K562 (cell line): ENCODE data around the gene RANBP6. TPM values are rescaled to one million over a fixed set of nuclear protein-coding genes. Genes with fewer than 3 reads are reported as not detected.
A peak's percentile ranks its signal among the peaks of the same experiment; 100 is the strongest.

ENCODE experiments used
- CBX5 ChIP-seq: IDR thresholded peaks from 2 replicates; pipeline ENCODE4 v1.6.1; 2014; ENCODE audit warnings: low read depth, borderline replicate concordance
- DDX20 ChIP-seq: fragments of 450-650 bp; IDR thresholded peaks from 2 replicates; pipeline ENCODE4 v1.6.1; 2016; ENCODE audit warnings: missing genetic modification characterization, low read depth, mild to moderate bottlenecking, missing compliant biosample characterization, moderate library complexity
- EHMT2 ChIP-seq: fragments of 450-650 bp; IDR thresholded peaks from 2 replicates; pipeline ENCODE4 v1.6.1; 2018; ENCODE audit warnings: antibody characterized with exemption
- ESRRA ChIP-seq: fragments of 450-650 bp; IDR thresholded peaks from 2 replicates; pipeline ENCODE4 v1.6.1; 2014; ENCODE audit warnings: low read depth, mild to moderate bottlenecking, moderate library complexity, borderline replicate concordance
- KHSRP ChIP-seq: fragments of 450-650 bp; IDR thresholded peaks from 2 replicates; pipeline ENCODE4 v1.6.1; 2017
- KLF1 ChIP-seq: fragments of 450-650 bp; IDR thresholded peaks from 2 replicates; pipeline ENCODE4 v1.6.1; 2016; ENCODE audit warnings: missing genetic modification characterization, missing compliant biosample characterization
- MAZ ChIP-seq, 2 experiments: fragments of 450-650 bp in 1 of 2; sonication (generic) in 1 of 2; formaldehyde crosslinking; IDR thresholded peaks in 1 of 2; conservative IDR thresholded peaks in 1 of 2; 2 replicates each; pipeline versions ENCODE4 v1.4.0 to v1.5.0; 2020; ENCODE audit warnings: mild to moderate bottlenecking in 1 of 2, missing genetic modification reagents in 1 of 2
- MBD2 ChIP-seq: sonication (generic); IDR thresholded peaks from 2 replicates; pipeline ENCODE4 v1.6.1; 2016; ENCODE audit warnings: low read depth, borderline replicate concordance
- MTA1 ChIP-seq: fragments of 450-650 bp; IDR thresholded peaks from 2 replicates; pipeline ENCODE4 v1.6.1; 2017; ENCODE audit warnings: borderline replicate concordance
- NFIX ChIP-seq: fragments of 250-450 bp; sonication (Bioruptor Pico); IDR thresholded peaks from 2 replicates; pipeline ENCODE4 v1.4.0; 2020; ENCODE audit warnings: low read depth, mild to moderate bottlenecking, moderate library complexity
- RHOXF2B ChIP-seq: fragments of 250-450 bp; sonication (Bioruptor Pico); conservative IDR thresholded peaks from 2 replicates; pipeline ENCODE4 v1.5.1; 2021
- SIN3A ChIP-seq, 2 experiments: fragments of 150-350 bp in 1 of 2; IDR thresholded peaks; 2 replicates each; pipeline ENCODE4 v1.6.1; 2011 to 2016; ENCODE audit warnings: borderline replicate concordance in 2 of 2, low read depth in 2 of 2, low read length in 2 of 2, mild to moderate bottlenecking in 2 of 2, moderate library complexity in 2 of 2; ENCODE audit not compliant: control insufficient read depth in 1 of 2
- TEAD2 ChIP-seq: fragments of 450-650 bp; IDR thresholded peaks from 2 replicates; pipeline ENCODE4 v1.6.1; 2016; ENCODE audit warnings: missing genetic modification characterization, control low read depth, missing compliant biosample characterization
- ZFX ChIP-seq: sonication (generic); formaldehyde crosslinking; IDR thresholded peaks from 2 replicates; pipeline ENCODE4 v1.8.0; 2022; ENCODE audit warnings: mild to moderate bottlenecking, missing genetic modification reagents, moderate library complexity
- ZNF133 ChIP-seq: fragments of 250-450 bp; sonication (Bioruptor Pico); IDR thresholded peaks from 2 replicates; pipeline ENCODE4 v1.4.0; 2020; ENCODE audit warnings: mild to moderate bottlenecking
- ZNF23 ChIP-seq: fragments of 250-450 bp; sonication (Bioruptor Pico); IDR thresholded peaks from 2 replicates; pipeline ENCODE4 v1.4.0; 2020; ENCODE audit warnings: mild to moderate bottlenecking
- ZNF239 ChIP-seq: fragments of 250-450 bp; sonication (Bioruptor Pico); IDR thresholded peaks from 2 replicates; pipeline ENCODE4 v1.4.0; 2020; ENCODE audit warnings: mild to moderate bottlenecking
- ZNF764 ChIP-seq: fragments of 250-450 bp; sonication (Bioruptor Pico); IDR thresholded peaks from 2 replicates; pipeline ENCODE4 v1.4.0; 2020; ENCODE audit warnings: low read depth, mild to moderate bottlenecking, moderate library complexity
- polyA plus RNA-seq, 8 experiments: library from polyadenylated mRNA; depleted of rRNA in 4 of 8; stranded (reverse) in 5 of 8; unstranded in 3 of 8; fragments of >200 nt; fragmentation: Nextera tagmentation in 2 of 8; fragmentation: Illumina TruSeq in 1 of 8; extraction: Ambion mirVana in 2 of 8; extraction: Trizol in 1 of 8; gene quantifications; 2 replicates each; pipeline versions ENCODE4 v1.2.1 to v1.2.3, GENCODE V29; 2011 to 2014; ENCODE audit warnings: inconsistent platforms in 1 of 8, missing spikeins in 1 of 8
- total RNA-seq, 7 experiments: library from RNA; depleted of rRNA in 6 of 7; stranded (reverse); fragments of >200 nt in 6 of 7; fragmentation: Illumina TruSeq in 2 of 7; extraction: Trizol in 2 of 7; gene quantifications; 2 replicates each; pipeline versions ENCODE4 v1.2.1 to v1.2.3, GENCODE V29; 2011 to 2021; ENCODE audit warnings: low replicate concordance in 1 of 7
- TF ChIP-seq, protein P1 (sequence below): fragments of 250-450 bp; sonication (Bioruptor Pico); IDR thresholded peaks from 2 replicates; pipeline ENCODE4 v1.8.0; 2022; ENCODE audit warnings: moderate library complexity, mild to moderate bottlenecking, inconsistent platforms
- TF ChIP-seq, protein P2 (sequence below): fragments of 250-450 bp; sonication (Bioruptor Pico); IDR thresholded peaks from 2 replicates; pipeline ENCODE4 v1.4.0; 2020; ENCODE audit warnings: mild to moderate bottlenecking, moderate library complexity
- TF ChIP-seq, protein P3 (sequence below): fragments of 250-450 bp; sonication (Bioruptor Pico); IDR thresholded peaks from 2 replicates; pipeline ENCODE4 v1.5.0; 2020; ENCODE audit warnings: mild to moderate bottlenecking
- TF ChIP-seq, protein P4 (sequence below): fragments of 450-650 bp; conservative IDR thresholded peaks from 2 replicates; pipeline ENCODE4 v1.6.1; 2016; ENCODE audit warnings: missing genetic modification characterization, low read depth, mild to moderate bottlenecking, control low read depth, missing compliant biosample characterization

Gene RANBP6
- total and polyA plus RNA-seq, 9 of the 15 experiments (the other 6 are each of a cell fraction or from before 2014, with no cell fraction given): 10.4 to 19.9 (median 11.5) TPM

DNA sequence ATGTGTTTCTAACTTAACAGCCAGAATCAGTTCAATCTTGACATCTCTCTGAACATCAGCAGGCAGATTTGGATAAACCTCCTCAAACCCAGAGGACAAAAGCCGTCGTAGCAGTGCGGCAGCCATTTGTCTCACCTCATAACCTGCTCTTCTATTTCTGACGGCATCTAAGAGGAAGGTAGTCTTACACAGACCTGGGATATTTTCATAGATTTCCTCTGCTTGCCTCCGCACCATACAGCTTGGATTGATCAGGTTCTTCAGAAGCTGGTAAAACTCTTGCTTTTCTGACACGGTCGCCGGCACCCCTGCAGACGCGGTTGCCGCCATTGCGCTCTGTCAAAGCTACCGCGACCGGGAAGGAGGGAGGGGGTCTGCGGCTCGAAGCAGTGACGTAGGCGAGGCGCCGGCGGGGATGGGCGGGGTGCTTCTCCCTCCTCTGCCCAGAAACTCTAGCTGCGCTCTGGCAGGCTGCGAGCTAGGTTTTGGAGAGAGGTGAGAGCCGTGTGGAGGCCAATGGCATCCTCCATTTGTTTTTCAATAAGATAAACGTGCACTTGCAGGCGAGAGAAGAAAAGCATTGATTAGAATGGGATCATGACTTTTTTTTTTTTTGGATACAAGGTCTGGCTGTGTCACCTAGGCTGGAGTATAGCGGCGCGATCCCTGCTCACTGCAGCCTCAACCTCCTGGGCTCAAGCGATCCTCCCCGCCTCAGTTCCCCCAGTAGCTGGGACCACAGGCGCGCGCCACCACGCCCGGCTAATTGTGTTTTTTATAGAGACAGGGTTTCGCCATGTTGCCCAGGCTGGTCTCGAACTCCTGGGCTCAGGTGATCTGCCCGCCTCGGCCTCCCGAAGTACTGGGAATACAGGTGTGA, at the start of gene RANBP6 (continued):
- TF ChIP-seq NFIX (CRISPR knock-in tag) (no peak), ZNF23 (no peak), ZNF764 (CRISPR knock-in tag) (no peak), SIN3A (IDR thresholded peaks at IDR 0.05; ENCODE audit: borderline replicate concordance in 2 of 2, control insufficient read depth in 1 of 2, low read depth in 2 of 2, low read length in 2 of 2) (0 out of 4 replicates have a peak, but pooled peaks of 1 of the 2 experiments have one; percentile 40), EHMT2 (no peak), DDX20 (tag) (no peak), ZFX (peak; percentile 67), KLF1 (tag) (no peak), ZNF133 (CRISPR knock-in tag) (no peak), MBD2 (peak; percentile 37; the same call in 1 of the 2 replicates), MTA1 (peak; percentile 99), ZNF239 (CRISPR knock-in tag) (no peak), RHOXF2B (CRISPR knock-in tag) (no peak), ESRRA (0 out of 2 replicates have a peak, but pooled peaks have one; percentile 26), TEAD2 (tag) (no peak), MAZ (CRISPR knock-in tag; conservative IDR thresholded peaks at IDR 0.05 in 1 of 2, IDR thresholded peaks at IDR 0.05 in 1 of 2) (peak; percentile 100), CBX5 (no peak), KHSRP (peak; percentile 82)
- TF ChIP-seq, protein P1, sequence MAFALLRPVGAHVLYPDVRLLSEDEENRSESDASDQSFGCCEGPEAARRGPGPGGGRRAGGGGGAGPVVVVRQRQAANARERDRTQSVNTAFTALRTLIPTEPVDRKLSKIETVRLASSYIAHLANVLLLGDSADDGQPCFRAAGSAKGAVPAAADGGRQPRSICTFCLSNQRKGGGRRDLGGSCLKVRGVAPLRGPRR (CRISPR knock-in tag): no peak
- TF ChIP-seq, protein P2, sequence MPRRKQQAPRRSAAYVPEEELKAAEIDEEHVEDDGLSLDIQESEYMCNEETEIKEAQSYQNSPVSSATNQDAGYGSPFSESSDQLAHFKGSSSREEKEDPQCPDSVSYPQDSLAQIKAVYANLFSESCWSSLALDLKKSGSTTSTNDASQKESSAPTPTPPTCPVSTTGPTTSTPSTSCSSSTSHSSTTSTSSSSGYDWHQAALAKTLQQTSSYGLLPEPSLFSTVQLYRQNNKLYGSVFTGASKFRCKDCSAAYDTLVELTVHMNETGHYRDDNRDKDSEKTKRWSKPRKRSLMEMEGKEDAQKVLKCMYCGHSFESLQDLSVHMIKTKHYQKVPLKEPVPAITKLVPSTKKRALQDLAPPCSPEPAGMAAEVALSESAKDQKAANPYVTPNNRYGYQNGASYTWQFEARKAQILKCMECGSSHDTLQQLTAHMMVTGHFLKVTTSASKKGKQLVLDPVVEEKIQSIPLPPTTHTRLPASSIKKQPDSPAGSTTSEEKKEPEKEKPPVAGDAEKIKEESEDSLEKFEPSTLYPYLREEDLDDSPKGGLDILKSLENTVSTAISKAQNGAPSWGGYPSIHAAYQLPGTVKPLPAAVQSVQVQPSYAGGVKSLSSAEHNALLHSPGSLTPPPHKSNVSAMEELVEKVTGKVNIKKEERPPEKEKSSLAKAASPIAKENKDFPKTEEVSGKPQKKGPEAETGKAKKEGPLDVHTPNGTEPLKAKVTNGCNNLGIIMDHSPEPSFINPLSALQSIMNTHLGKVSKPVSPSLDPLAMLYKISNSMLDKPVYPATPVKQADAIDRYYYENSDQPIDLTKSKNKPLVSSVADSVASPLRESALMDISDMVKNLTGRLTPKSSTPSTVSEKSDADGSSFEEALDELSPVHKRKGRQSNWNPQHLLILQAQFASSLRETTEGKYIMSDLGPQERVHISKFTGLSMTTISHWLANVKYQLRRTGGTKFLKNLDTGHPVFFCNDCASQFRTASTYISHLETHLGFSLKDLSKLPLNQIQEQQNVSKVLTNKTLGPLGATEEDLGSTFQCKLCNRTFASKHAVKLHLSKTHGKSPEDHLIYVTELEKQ: no peak
- TF ChIP-seq, protein P3, sequence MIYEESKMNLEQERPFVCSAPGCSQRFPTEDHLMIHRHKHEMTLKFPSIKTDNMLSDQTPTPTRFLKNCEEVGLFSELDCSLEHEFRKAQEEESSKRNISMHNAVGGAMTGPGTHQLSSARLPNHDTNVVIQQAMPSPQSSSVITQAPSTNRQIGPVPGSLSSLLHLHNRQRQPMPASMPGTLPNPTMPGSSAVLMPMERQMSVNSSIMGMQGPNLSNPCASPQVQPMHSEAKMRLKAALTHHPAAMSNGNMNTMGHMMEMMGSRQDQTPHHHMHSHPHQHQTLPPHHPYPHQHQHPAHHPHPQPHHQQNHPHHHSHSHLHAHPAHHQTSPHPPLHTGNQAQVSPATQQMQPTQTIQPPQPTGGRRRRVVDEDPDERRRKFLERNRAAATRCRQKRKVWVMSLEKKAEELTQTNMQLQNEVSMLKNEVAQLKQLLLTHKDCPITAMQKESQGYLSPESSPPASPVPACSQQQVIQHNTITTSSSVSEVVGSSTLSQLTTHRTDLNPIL: no peak
- TF ChIP-seq, protein P4, sequence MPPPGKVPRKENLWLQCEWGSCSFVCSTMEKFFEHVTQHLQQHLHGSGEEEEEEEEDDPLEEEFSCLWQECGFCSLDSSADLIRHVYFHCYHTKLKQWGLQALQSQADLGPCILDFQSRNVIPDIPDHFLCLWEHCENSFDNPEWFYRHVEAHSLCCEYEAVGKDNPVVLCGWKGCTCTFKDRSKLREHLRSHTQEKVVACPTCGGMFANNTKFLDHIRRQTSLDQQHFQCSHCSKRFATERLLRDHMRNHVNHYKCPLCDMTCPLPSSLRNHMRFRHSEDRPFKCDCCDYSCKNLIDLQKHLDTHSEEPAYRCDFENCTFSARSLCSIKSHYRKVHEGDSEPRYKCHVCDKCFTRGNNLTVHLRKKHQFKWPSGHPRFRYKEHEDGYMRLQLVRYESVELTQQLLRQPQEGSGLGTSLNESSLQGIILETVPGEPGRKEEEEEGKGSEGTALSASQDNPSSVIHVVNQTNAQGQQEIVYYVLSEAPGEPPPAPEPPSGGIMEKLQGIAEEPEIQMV (tag): no peak
